ENCODE results near the gene FAM117A.

Gene FAM117A

DNA sequence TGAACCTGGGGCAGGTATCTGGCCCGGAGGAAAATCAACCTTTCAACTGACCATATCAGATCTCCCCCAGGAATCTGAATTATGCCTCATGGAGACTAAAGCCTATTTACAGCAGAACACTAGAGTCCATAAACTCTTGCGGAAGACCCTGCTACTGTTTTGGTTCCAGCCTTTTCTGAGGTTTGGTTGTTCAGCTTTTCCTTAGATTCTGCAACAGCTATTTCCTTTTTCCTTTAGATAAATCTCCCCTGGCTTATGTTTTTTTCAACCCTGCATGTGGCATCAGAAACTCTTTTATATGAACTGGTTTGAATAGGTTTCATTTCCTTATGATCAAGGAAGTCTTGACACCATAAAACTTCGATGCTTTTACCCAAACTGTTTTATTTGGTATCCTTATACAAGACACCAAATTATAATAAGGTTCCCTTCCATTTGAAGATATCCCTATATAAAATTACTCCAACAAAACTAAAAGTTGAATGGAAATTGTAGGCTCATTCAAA, 99.2 kb downstream of the FAM117A start:
- H3K36me3 ChIP-seq (ENCODE audit: control insufficient read depth, insufficient read depth, low read length) = no peaks in the 10 kb centered on the region
- no peaks in the 10 kb centered on the region for H3K27me3 ChIP-seq (replicated peaks; ENCODE audit: control insufficient read depth, insufficient read depth, low read length, poor library complexity, severe bottlenecking)
- DNase-seq = no peak
- H3K9me3 ChIP-seq (ENCODE audit: control insufficient read depth, low read length) = no peaks in the 10 kb centered on the region
- no peak overlapping the region for H3K4me3 ChIP-seq (ENCODE audit: insufficient read depth, low read depth, low read length, poor library complexity, severe bottlenecking)
- no peaks in the 10 kb centered on the region for H3K4me1 ChIP-seq (ENCODE audit: control insufficient read depth, insufficient read depth, low read length, poor library complexity, severe bottlenecking)
- no peak overlapping the region for H3K27ac ChIP-seq (ENCODE audit: insufficient read depth, low read length, poor library complexity, severe bottlenecking)

All from effector memory CD4-positive, alpha-beta T cell (primary cell).